GM12878 (cell line): ENCODE results near the gene NSUN7. TPM values are rescaled to one million over a fixed set of nuclear protein-coding genes. Genes with fewer than 3 reads are reported as not detected.

ENCODE experiments used
- ATAC-seq: fragments of 200-7000 bp; cut with Tn5 transposase; 3 replicates; pipeline ENCODE4 v1.9.1; 2020; ENCODE audit warnings: mild to moderate bottlenecking, moderate library complexity
- BruUV-seq: library from RNA; stranded (reverse); fragments of 400-500 nt; replicated peaks from 2 replicates; lab custom pipeline; 2021; lab: Mats Ljungman, UMichigan
- CTCF ChIA-PET: fragments of 300-600 bp; sonication (Branson Sonifier 250); formaldehyde crosslinking; extraction: SDS; loops from one replicate; lab custom pipeline; 2021; ENCODE audit warnings: inconsistent platforms; lab: Yijun Ruan, JAX
- POLR2A ChIA-PET: fragments of 350-600 bp; formaldehyde crosslinking; extraction: SDS; loops from one replicate; lab custom pipeline; 2021; ENCODE audit warnings: inconsistent platforms; lab: Charles Lee
- RAD21 ChIA-PET: fragments of 300-600 bp; sonication (Branson Sonifier 250); formaldehyde crosslinking; loops from one replicate; lab custom pipeline; 2023; ENCODE audit warnings: antibody characterized with exemption; ENCODE audit not compliant: unreplicated experiment; lab: Charles Lee
- SMC1A ChIA-PET: fragments of 300-600 bp; sonication (Branson Sonifier 250); formaldehyde crosslinking; loops from one replicate; lab custom pipeline; 2023; ENCODE audit not compliant: unreplicated experiment, uncharacterized antibody; lab: Charles Lee
- DNase-seq: peaks from one replicate; pipeline ENCODE4 v3.0.0-alpha.2; 2011; ENCODE audit warnings: low read depth, low spot score
- FAIRE-seq: peaks from 3 replicates; lab custom pipeline; 2011; peaks lifted over from hg19 to GRCh38; lab: Jason Lieb, UNC
- H2AFZ ChIP-seq: 2 replicates; pipeline ENCODE4 v1.6.0; 2011; ENCODE audit warnings: low read depth, low read length, control low read depth; ENCODE audit not compliant: control insufficient read depth
- H3K27ac ChIP-seq: 2 replicates; pipeline ENCODE4 v1.5.1; 2011; ENCODE audit warnings: control low read depth; ENCODE audit not compliant: control insufficient read depth, insufficient read depth
- H3K27me3 ChIP-seq, 2 experiments: replicated peaks in 1 of 2; 2 replicates each; pipeline versions ENCODE4 v1.6.0 to v1.6.1; 2011; ENCODE audit warnings: low read length in 1 of 2; ENCODE audit not compliant: control insufficient read depth in 2 of 2, insufficient read depth in 2 of 2
- H3K36me3 ChIP-seq, 2 experiments: 2 replicates each; pipeline ENCODE4 v1.5.1; 2011; ENCODE audit warnings: low read length in 1 of 2; ENCODE audit not compliant: control insufficient read depth in 2 of 2, insufficient read depth in 2 of 2
- H3K4me1 ChIP-seq: 2 replicates; pipeline ENCODE4 v1.6.1; 2011; ENCODE audit warnings: mild to moderate bottlenecking, low read length, moderate library complexity, mixed read lengths; ENCODE audit not compliant: control insufficient read depth, insufficient read depth
- H3K4me2 ChIP-seq: 2 replicates; pipeline ENCODE4 v1.6.0; 2011; ENCODE audit warnings: control low read depth; ENCODE audit not compliant: control insufficient read depth, insufficient read depth
- H3K4me3 ChIP-seq: fragments of 200-600 bp; sonication (generic); 2 replicates; pipeline ENCODE4 v1.5.1; 2016
- H3K79me2 ChIP-seq: 2 replicates; pipeline ENCODE4 v1.6.0; 2011; ENCODE audit warnings: low read length; ENCODE audit not compliant: control insufficient read depth, insufficient read depth
- H3K9ac ChIP-seq: 2 replicates; pipeline ENCODE4 v1.8.0; 2011; ENCODE audit warnings: low read length, control low read depth, mixed read lengths; ENCODE audit not compliant: control insufficient read depth, insufficient read depth
- H3K9me3 ChIP-seq: replicated peaks from 3 replicates; pipeline ENCODE4 v1.5.1; 2011; ENCODE audit warnings: mild to moderate bottlenecking, low read length; ENCODE audit not compliant: control insufficient read depth, insufficient read depth
- H4K20me1 ChIP-seq: 2 replicates; pipeline ENCODE4 v1.6.0; 2011; ENCODE audit not compliant: control insufficient read depth, insufficient read depth
- EED ChIP-seq: sonication (generic); IDR thresholded peaks from 2 replicates; pipeline ENCODE4 v1.6.1; 2016; ENCODE audit warnings: antibody characterized with exemption, low read depth
- HDAC6 ChIP-seq: fragments of 200-600 bp; sonication (generic); IDR thresholded peaks from one replicate; pipeline ENCODE4 v1.8.0; 2017; ENCODE audit warnings: antibody characterized with exemption; ENCODE audit not compliant: unreplicated experiment
- IKZF1 ChIP-seq: fragments of 450-650 bp; conservative IDR thresholded peaks from 2 replicates; pipeline ENCODE4 v1.6.1; 2017; ENCODE audit warnings: antibody characterized with exemption, mild to moderate bottlenecking
- IKZF2 ChIP-seq, 2 experiments: fragments of 450-650 bp; IDR thresholded peaks; 2 replicates each; pipeline ENCODE4 v1.6.1; 2017; ENCODE audit warnings: mild to moderate bottlenecking in 2 of 2, moderate library complexity in 2 of 2
- NR2F1 ChIP-seq: fragments of 450-650 bp; conservative IDR thresholded peaks from 2 replicates; pipeline ENCODE4 v1.6.1; 2017; ENCODE audit warnings: mild to moderate bottlenecking
- RAD21 ChIP-seq: IDR thresholded peaks from 2 replicates; pipeline ENCODE4 v1.6.1; 2011; ENCODE audit warnings: mild to moderate bottlenecking, low read depth, low read length, moderate library complexity; ENCODE audit not compliant: insufficient read depth
- TBL1XR1 ChIP-seq: IDR thresholded peaks from 2 replicates; pipeline ENCODE4 v1.6.1; 2012; ENCODE audit warnings: low read depth, low read length, improper control_type of control experiment
- YBX1 ChIP-seq: fragments of 450-650 bp; IDR thresholded peaks from 2 replicates; pipeline ENCODE4 v1.6.1; 2016; ENCODE audit warnings: antibody characterized with exemption
- WGBS: methylation state at CpG from one replicate; pipeline ENCODE4 v1.1.6; 2016; ENCODE audit warnings: low lambda C conversion rate; ENCODE audit not compliant: insufficient replicate concordance, insufficient coverage; ENCODE audit errors: missing lambda C conversion rate; 5-methylcytosine and 5-hydroxymethylcytosine counted together
- in situ Hi-C: fragments of 300-500 bp; cut with MboI; formaldehyde crosslinking; loops from 9 replicates; pipeline ENCODE4 v1.14.3; 2018; ENCODE audit warnings: mixed read lengths
- intact Hi-C: fragments of 100-400 bp; cut with micrococcal nuclease; formaldehyde crosslinking; loops from one replicate; pipeline ENCODE4 v1.14.2; 2022; ENCODE audit not compliant: unreplicated experiment
- polyA plus RNA-seq, 11 experiments: library from polyadenylated mRNA; depleted of rRNA in 4 of 11; unstranded in 6 of 11; stranded (reverse) in 5 of 11; fragments of >200 nt; fragmentation: Nextera tagmentation in 4 of 11; fragmentation: Illumina TruSeq in 1 of 11; extraction: Ambion mirVana in 4 of 11; extraction: Trizol in 1 of 11; gene quantifications; 1 replicate in 1 of 11; 2 replicates in 10 of 11; pipeline versions ENCODE4 v1.2.1 to v1.2.3, GENCODE V29; 2011 to 2016; ENCODE audit warnings: inconsistent platforms in 2 of 11, missing spikeins in 2 of 11, low read depth in 1 of 11
- total RNA-seq, 4 experiments: library from RNA; depleted of rRNA in 3 of 4; stranded (reverse); fragments of >200 nt in 3 of 4; fragmentation: Illumina TruSeq in 1 of 4; extraction: Trizol in 1 of 4; gene quantifications; 2 replicates each; pipeline versions ENCODE4 v1.2.1 to v1.2.3, GENCODE V29; 2013 to 2021
- TF ChIP-seq, protein P1 (sequence below): fragments of 150-350 bp; IDR thresholded peaks from 2 replicates; pipeline ENCODE4 v1.6.1; 2016; ENCODE audit warnings: low read depth, low read length
- TF ChIP-seq, protein P2 (sequence below): IDR thresholded peaks from 2 replicates; pipeline ENCODE4 v1.6.1; 2011; ENCODE audit warnings: borderline replicate concordance, low read depth, mild to moderate bottlenecking, moderate library complexity, mixed read lengths, low read length; ENCODE audit not compliant: insufficient read depth; ENCODE audit errors: extremely low read length

The NSUN7 gene
- total and polyA plus RNA-seq, 10 of the 15 experiments (the other 5 are each of a cell fraction or from before 2014, with no cell fraction given), result 0.02 to 0.21 (median 0.15) TPM; not detected in 3

DNA sequence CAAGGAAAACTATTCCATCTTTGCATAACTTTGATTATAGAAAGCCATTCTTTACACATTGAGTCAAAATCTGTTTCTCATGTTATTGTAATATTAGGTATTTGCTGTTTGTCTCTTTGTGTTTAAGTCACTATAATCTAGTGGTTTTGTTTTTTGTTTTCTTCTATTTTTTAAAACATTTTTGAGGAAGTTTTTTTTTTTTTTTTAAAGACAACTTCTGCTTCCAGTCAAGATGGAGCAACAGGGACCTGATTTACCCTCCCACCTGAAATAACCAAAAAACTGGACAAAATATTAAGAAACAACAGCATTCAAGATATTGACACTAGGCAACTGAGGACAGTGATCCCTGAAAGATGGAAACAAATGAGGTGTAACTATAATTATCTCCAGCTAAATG is 18.4 kb upstream of the NSUN7 start (continued):
- TF ChIP-seq, protein P1, sequence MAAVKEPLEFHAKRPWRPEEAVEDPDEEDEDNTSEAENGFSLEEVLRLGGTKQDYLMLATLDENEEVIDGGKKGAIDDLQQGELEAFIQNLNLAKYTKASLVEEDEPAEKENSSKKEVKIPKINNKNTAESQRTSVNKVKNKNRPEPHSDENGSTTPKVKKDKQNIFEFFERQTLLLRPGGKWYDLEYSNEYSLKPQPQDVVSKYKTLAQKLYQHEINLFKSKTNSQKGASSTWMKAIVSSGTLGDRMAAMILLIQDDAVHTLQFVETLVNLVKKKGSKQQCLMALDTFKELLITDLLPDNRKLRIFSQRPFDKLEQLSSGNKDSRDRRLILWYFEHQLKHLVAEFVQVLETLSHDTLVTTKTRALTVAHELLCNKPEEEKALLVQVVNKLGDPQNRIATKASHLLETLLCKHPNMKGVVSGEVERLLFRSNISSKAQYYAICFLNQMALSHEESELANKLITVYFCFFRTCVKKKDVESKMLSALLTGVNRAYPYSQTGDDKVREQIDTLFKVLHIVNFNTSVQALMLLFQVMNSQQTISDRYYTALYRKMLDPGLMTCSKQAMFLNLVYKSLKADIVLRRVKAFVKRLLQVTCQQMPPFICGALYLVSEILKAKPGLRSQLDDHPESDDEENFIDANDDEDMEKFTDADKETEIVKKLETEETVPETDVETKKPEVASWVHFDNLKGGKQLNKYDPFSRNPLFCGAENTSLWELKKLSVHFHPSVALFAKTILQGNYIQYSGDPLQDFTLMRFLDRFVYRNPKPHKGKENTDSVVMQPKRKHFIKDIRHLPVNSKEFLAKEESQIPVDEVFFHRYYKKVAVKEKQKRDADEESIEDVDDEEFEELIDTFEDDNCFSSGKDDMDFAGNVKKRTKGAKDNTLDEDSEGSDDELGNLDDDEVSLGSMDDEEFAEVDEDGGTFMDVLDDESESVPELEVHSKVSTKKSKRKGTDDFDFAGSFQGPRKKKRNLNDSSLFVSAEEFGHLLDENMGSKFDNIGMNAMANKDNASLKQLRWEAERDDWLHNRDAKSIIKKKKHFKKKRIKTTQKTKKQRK, result no peak
- TF ChIP-seq TBL1XR1, result no peak
- no peak for TF ChIP-seq YBX1

DNA sequence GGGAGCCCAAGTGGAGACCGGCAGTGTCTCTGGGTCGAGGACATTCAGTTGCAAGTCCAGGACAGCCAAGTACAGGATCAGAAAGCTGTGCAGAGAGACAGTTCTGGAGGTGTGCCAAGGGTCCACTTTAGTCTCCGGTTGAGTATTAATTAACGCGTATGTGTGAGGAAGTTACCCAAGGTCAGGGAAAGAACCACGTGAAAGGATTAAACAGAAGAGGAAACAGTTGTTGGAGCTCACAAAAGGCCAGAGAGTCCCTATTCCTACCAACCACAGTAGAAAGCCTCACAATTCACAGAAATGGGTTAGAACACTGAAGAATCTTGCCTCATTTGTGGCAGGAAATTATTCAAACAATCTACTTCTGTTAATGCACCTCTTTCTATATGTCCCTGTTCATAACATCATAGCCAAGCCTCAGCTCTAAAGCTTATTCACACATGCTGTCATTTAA is 17.9 kb upstream of the NSUN7 start:
- no peak overlapping the region for H3K4me2 ChIP-seq
- 81% methylated on average over 6 of the region's 6 CpGs for WGBS
- POLR2A ChIA-PET, result interaction anchor here (0.5 to 0.7 kb wide), 2 partner anchors 19 to 131 kb away, joined by 3 read pairs; no protein-coding TSS in a partner anchor
- TF ChIP-seq, protein P2, sequence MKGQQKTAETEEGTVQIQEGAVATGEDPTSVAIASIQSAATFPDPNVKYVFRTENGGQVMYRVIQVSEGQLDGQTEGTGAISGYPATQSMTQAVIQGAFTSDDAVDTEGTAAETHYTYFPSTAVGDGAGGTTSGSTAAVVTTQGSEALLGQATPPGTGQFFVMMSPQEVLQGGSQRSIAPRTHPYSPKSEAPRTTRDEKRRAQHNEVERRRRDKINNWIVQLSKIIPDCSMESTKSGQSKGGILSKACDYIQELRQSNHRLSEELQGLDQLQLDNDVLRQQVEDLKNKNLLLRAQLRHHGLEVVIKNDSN, result no peak
- peak; percentile 51; the same call in 1 of the 2 replicates for TF ChIP-seq IKZF1
- TF ChIP-seq IKZF2 (IDR thresholded peaks at IDR 0.05), result peak; percentile 10 to 28; a peak in 2 of 4 replicates
- no peak for TF ChIP-seq RAD21
- no peak for TF ChIP-seq EED
- TF ChIP-seq, protein P1, result no peak
- TF ChIP-seq NR2F1, result peak; percentile 48
- no peak for TF ChIP-seq HDAC6

More for the DNA sequence above, 17.9 kb upstream of the NSUN7 start:
- H3K27ac ChIP-seq, result no peak overlapping the region
- H3K4me3 ChIP-seq, result no peak overlapping the region
- intact Hi-C loops (loop anchor here (10.0 kb wide), 1 partner anchor 483 kb away; the partner anchor contains the start of gene APBB2), in situ Hi-C loops (loop anchor here (5.0 to 10.0 kb wide), 2 partner anchors 110 to 483 kb away; partner anchors contain the start of gene APBB2)
- ATAC-seq (peak; percentile 24; the same call in 2 of the 3 replicates), FAIRE-seq (no peak), DNase-seq (no peak)
- H4K20me1 ChIP-seq, result no peaks in the 10 kb centered on the region
- ChIA-PET CTCF (interaction anchor here (0.6 to 8.6 kb wide), 5 partner anchors 12 to 473 kb away, joined by 3 to 224 read pairs (median 12); no protein-coding TSS in a partner anchor), RAD21 (interaction anchor here (0.6 to 2.0 kb wide), 5 partner anchors 13 to 414 kb away, joined by 3 to 11 read pairs (median 5); no protein-coding TSS in a partner anchor), SMC1A (interaction anchor here (0.9 to 7.7 kb wide), 8 partner anchors 12 to 455 kb away, joined by 3 to 133 read pairs (median 3); no protein-coding TSS in a partner anchor)
- no peaks in the 10 kb centered on the region for H3K27me3 ChIP-seq
- H3K9me3 ChIP-seq, result no peaks in the 10 kb centered on the region
- no peaks in the 10 kb centered on the region for H3K79me2 ChIP-seq
- H3K9ac ChIP-seq, result no peak overlapping the region
- H3K4me1 ChIP-seq, result 0 out of 2 replicates have a peak, but pooled peaks cover 3% of the 10 kb centered on the region
- no TSS peak for BruUV-seq
- H2AFZ ChIP-seq, result peak overlapping the region; percentile 46
- no peaks in the 10 kb centered on the region for H3K36me3 ChIP-seq
